NT2/D1 (cell line): ENCODE measurements around the gene TSPAN14.

Experiments
- SUZ12 ChIP-seq: IDR thresholded peaks from 2 replicates; pipeline ENCODE4 v1.6.1; 2011; ENCODE audit not compliant: insufficient read length, insufficient read depth; ENCODE audit errors: extremely low read depth
- YY1 ChIP-seq: IDR thresholded peaks from 2 replicates; pipeline ENCODE4 v1.6.1; 2011; ENCODE audit not compliant: insufficient read length, insufficient read depth

GRCh38 chr10:80522756-80523363 lies 68.8 kb downstream of the TSPAN14 start:
- TF ChIP-seq YY1, result no peak
- no peak for TF ChIP-seq SUZ12
